NCI-H460 (cell line): ENCODE results near the gene GJA10. TPM values are rescaled to one million over a fixed set of nuclear protein-coding genes. Genes with fewer than 3 reads are reported as not detected.
"Not testable (repeated sequence)": the region's sequence is repeated elsewhere in the genome, so short reads cannot be mapped to it uniquely, and the experiment has no call there.

Source experiments
- DNase-seq: peaks from one replicate; pipeline ENCODE4 v3.0.0-alpha.2; 2016; ENCODE audit warnings: low read depth; ENCODE audit errors: extremely low read depth
- polyA plus RNA-seq: library from polyadenylated mRNA; depleted of rRNA; stranded (reverse); fragments of >200 nt; gene quantifications from 2 replicates; pipeline ENCODE4 v1.2.3, GENCODE V29; 2014; cell fraction: nucleus; rRNA removed
- total RNA-seq: library from RNA; depleted of rRNA; stranded (reverse); fragments of >200 nt; shearing (Covaris generic); gene quantifications from 2 replicates; pipeline ENCODE4 v1.2.3, GENCODE V29; 2014; rRNA removed

Gene GJA10
- not detected in 2 replicates for total RNA-seq
- polyA plus RNA-seq: not detected in 2 replicates

DNA sequence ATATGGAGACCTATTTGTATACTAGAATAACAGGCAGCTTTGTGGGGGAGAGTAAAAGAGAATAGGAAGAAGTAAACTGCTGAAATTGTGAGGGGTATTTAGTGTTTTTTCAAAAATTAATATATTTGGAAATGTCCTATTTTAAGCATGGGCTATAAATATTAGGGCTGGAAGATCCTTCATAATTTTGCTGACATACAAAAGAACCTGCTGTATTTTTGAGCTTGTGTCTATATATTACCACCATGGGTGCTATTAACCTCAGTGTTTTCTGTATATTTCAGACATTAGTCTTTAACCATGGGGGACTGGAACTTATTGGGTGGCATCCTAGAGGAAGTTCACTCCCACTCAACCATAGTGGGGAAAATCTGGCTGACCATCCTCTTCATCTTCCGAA, at the start of gene GJA10:
Gene GJA10, plus strand, starts transcription at position 301 of the 400 bp plus-strand sequence. Its CDS starts 0 bp downstream, at position 301.
- DNase-seq: no peak

DNA sequence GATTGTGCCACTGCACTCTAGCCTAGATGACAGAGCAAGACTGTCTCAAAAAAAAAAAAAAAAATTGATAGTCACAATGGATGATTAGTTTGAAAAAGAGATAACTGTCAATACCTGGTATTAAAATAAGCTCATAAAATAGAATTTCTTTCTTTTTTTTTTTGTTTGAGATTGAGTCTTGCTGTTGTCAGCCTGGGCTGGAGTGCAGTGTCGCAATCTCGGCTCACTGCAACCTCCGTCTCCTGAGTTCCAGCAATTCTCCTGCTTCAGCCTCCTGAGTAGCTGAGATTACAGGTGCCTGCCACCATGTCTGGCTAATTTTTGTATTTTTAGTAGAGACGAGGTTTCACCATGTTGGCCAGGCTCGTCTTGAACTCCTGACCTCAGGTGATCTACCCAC, 46.8 kb upstream of the GJA10 start:
- not testable (repeated sequence) for DNase-seq

DNA sequence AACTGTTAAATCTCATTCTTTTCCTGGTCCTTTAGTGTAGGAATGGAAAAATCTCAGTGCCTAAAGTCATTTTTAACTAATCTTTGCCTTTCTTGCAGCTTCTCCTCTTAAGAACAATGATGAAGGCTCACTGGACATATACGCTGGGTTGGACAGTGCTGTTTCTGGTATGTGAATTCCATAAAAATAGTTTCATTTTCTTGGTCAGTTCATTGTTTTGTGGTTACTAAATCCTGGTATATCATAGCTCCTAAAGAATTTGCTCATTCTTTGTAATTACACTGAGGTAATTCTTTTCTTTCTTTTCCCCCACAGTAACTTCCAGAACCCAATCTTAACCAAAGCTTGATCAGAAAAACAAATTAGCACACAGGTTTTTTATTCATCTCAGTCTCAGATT, 41.2 kb upstream of the GJA10 start:
- no peak for DNase-seq

DNA sequence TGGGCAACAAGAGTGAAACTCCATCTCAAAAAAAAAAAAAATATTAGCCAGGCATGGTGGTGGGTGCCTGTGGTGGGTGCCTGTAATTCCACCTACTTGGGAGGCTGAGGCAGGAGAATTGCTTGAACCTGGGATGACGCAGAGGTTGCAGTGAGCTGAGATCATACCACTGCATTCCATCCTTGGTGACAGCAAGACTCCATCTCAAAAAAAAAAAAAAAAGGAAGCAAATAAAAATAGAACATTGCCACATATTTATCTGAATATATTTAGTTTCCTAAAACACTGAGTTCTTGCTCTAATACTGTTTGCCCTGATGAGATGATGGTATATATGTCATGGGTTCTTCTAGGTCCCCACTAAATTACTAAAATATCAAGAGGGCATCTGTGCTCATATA, 36.2 kb upstream of the GJA10 start:
- DNase-seq: no peak

DNA sequence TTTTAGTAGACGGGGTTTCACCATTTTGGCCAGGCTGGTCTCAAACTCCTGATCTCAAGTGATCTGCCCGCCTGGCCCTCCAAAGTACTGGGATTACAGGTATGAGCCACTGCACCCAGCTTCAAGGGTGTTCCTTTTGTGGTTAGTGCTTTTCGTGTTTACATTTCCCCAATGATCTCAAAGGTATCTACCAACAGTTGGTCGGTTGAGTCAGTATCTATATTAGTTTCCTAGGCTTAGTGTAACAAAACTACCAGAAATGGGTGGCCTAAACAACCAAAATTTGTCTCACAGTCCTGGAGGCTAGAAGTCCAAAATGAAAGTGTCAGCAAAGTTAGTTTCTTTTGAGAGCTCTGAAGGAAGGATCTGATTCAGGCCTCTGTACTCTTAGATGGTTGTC, 34.5 kb upstream of the GJA10 start:
- DNase-seq: no peak

DNA sequence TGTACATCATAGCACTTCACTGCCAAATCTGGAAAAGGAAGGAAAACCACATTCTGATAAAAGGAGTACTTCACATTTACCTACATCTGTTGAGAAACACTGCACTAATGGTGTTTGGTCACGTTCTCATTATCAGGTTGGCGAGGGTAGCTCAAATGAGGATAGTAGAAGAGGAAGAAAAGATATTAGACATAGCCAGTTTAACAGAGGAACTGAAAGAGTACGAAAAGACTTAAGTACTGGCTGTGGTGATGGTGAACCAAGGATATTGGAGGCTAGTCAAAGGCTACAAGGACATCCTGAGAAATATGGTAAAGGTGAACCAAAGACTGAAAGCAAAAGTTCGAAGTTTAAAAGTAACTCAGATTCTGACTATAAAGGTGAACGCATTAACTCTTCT, 32.0 kb upstream of the GJA10 start:
- DNase-seq: no peak

DNA sequence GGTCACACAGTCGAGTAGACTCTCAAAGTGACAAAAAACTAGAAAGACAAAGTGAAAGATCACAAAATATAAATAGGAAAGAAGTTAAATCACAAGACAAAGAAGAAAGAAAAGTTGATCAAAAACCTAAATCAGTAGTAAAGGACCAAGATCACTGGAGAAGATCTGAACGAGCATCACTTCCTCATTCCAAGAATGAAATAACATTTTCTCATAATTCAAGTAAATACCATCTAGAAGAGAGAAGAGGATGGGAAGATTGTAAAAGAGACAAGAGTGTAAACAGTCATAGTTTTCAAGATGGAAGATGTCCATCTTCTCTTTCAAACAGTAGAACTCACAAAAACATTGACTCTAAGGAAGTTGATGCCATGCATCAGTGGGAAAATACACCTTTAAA, 31.6 kb upstream of the GJA10 start:
- DNase-seq: no peak

DNA sequence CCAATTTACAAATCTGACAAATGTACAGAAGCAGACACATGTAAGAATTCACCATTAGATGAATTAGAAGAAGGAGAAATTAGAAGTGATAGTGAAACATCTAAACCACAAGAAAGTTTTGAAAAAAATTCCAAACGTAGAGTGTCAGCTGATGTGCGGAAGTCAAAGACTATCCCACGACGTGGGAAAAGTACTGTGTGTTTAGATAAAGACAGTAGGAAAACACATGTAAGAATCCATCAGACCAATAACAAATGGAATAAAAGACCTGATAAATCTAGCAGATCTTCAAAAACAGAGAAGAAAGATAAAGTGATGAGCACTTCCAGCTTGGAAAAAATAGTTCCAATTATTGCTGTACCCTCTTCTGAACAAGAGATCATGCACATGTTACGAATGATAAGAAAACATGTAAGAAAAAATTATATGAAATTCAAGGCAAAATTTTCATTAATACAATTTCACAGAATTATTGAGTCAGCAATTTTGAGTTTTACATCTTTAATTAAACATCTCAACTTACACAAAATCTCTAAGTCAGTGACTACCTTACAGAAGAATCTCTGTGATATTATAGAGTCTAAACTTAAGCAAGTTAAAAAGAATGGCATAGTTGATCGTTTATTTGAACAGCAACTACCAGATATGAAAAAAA, 28.1 kb upstream of the GJA10 start:
- no peak for DNase-seq

DNA sequence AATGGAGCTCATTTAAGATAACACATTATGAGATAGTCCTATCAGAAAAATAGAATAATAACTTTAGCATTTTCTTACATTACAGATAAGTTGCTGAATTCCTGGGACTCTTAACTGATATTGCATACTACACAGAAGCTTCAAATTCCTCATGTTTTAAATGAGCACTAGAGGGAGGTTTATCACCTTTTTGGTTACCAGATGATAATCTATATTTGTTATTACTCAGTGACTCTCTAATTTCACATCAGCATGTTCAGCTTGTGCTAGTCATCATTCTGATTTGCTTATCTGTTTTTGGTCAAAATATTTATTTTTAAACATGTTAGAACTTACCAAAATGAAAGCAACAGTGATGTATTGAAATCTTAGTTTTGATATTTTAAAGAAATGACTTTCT, 20.5 kb upstream of the GJA10 start:
- DNase-seq: no peak

DNA sequence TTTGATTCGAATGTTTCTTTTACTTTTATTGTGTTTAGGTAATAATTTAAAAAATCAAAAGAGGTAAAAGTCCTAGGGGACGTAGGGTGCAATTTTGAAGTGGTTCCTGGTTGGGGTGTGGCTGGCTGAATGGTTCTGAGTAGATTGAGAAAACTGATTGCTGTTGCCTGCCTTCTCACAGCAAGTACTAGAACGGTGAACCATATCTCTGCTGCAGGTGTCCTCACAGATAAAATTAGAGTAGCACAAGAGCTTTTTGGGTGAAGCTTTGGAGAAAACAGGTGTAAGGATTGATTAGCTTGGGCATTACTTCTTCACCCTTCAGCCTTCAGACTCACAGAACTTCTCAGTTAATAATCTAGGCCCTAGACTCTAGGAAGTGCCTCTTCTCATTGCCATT, 19.8 kb upstream of the GJA10 start:
- DNase-seq: no peak

DNA sequence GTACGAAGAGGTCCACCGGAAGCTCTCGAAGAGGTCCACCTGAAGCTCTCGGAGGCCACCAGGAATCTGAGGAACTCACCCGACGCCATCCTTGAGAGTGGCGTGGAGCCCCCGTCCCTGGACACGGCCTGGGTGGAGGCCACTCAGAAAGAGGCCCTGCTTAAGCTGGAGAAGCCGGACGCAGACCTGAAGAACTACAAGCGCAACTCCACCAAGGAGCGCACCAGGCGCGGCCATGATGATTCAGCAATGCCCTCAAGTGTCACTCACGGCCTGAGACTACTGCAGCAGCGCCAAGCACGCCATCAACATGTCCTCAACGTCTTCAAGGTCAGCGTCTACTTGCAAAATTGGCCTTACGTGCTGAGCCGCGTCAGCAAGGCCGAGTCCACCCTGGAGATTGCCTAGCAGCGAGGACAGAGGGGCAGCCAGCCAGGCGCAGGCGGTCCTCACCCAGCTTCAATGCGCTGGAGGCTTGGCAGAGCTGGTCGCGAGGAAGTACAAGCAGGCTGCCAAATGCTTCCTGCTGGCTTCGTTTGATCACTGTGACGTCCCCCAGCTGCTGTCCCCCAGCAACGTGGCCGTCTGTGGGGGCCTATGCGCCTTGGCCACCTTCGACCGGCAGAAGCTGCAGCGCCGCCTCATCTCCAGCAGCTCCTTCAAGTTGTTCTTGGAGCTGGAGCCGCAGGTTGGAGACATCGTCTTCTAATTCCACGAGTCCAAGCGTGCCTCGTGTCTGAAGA, 7.7 kb upstream of the GJA10 start:
- no peak for DNase-seq

DNA sequence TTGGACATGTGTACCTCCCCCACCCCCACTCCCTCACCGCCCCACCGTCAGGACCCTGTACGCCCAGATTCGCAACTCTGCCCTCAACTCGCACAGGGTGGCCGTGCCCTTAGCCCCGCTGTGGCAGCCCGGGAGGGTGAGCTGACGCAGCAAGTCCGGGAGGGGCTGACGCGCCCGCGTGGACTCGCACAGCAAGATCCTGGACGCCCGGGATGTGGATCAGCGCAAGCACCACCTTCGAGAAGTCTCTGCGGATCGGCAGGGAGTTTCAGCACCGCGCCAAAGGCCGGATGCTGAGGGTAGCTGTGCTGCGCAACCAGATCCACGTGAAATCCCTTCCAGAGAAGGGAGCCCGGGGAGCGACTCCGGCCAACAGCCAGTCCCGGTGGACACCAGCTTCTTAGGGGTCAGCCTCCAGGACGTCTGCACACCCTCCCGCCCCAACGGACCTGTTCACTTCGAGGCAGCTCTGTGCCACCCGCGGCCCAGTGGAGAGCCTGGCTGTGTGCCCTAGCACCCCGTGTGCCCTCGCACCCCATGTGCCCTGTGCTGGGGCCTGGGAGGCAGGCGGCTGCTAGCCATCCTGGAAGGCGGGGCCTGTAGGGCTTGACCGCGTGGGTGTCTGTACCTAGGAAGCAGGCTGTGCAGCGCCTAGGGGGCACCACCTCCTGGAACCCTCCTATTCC, 6.7 kb upstream of the GJA10 start:
- no peak for DNase-seq

DNA sequence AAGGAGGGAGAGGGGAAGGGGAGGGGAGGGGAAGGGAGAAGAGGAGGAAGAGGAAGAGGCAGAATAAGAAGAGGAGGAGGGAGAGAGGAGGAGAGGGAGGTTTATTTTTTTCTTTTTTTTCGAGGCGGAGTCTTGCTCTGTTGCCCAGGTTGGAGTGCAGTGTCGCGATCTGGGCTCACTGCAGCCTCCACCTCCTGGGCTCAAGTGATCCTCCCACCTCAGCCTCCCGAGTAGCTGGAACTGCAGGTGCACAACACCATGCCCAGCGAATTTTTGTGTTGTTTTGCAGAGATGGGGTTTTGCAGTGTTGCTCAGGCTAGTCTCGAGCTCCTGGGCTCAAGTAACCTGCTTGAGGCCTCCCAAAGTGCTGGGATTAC, 6.1 kb upstream of the GJA10 start:
- DNase-seq: no peak

DNA sequence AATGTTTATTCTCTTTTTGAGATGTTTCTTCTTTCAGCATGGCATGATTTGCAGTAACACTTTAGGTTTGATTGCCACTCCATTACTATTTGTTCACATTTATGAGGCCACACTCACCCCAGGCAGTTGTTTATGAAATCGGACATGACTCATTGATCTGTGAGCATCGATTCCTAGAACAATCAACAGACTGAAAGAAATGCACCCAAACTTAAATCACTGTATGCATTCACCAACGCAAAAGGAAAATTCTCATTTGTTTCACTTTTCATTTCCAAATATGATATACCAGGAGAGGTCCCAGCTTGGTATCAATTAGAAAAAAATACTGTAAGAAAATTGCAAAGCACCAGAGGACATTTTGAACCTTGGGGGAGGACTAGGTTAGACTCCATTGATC, 5.4 kb upstream of the GJA10 start:
- DNase-seq: no peak

DNA sequence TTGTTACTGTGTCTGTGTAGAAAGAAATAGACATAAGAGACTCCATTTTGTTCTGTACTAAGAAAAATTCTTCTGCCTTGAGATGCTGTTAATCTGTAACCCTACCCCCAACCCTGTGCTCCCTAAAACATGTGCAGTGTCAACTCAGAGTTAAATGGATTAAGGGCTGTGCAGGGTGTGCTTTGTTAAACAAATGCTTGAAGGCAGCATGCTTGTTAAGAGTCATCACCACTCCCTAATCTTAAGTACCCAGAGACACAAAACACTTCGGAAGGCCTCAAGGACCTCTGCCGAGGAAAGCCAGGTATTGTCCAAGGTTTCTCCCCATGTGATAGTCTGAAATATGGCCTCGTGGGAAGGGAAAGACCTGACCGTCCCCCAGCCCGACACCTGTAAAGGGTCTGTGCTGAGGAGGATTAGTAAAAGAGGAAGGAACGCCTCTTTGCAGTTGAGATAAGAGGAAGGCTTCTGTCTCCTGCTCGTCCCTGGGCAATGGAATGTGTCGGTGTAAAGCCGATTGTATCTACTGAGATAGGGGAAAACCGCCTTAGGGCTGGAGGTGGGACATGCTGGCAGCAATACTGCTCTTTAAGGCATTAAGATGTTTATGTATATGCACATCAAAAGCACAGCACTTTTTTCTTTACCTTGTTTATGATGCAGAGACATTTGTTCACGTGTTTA, 3.3 kb upstream of the GJA10 start:
- DNase-seq: not testable (repeated sequence)

DNA sequence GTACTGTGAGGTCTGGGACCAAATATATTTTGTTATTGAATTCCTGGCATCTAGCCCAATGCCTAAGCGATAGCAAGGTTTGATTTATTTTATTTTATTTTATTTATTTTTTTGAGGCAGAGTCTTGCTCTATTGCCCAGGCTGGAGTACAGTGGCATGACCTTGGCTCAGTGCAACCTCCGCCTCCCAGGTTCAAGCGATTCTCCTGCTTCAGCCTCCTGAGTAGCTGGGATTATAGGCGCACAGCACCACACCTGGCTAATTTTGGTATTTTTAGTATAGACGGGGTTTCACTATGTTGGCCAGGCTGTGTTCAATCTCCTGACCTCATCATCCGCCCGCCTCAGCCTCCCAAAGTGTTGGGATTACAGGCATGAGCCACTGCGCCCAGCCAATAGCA, 1.7 kb upstream of the GJA10 start:
- DNase-seq: not testable (repeated sequence)

DNA sequence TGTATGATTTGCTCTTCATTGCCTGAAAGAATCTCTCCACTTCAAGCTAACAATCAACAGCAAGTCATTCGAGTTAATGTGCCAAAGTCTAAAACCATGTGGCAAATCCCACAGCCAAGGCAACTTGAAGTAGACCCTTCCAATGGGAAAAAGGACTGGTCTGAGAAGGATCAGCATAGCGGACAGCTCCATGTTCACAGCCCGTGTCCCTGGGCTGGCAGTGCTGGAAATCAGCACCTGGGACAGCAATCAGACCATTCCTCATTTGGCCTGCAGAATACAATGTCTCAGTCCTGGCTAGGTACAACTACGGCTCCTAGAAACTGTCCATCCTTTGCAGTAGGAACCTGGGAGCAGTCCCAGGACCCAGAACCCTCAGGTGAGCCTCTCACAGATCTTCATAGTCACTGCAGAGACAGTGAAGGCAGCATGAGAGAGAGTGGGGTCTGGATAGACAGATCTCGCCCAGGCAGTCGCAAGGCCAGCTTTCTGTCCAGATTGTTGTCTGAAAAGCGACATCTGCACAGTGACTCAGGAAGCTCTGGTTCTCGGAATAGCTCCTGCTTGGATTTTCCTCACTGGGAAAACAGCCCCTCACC, 1.1 kb downstream of the GJA10 start:
- peak; percentile 33 for DNase-seq

DNA sequence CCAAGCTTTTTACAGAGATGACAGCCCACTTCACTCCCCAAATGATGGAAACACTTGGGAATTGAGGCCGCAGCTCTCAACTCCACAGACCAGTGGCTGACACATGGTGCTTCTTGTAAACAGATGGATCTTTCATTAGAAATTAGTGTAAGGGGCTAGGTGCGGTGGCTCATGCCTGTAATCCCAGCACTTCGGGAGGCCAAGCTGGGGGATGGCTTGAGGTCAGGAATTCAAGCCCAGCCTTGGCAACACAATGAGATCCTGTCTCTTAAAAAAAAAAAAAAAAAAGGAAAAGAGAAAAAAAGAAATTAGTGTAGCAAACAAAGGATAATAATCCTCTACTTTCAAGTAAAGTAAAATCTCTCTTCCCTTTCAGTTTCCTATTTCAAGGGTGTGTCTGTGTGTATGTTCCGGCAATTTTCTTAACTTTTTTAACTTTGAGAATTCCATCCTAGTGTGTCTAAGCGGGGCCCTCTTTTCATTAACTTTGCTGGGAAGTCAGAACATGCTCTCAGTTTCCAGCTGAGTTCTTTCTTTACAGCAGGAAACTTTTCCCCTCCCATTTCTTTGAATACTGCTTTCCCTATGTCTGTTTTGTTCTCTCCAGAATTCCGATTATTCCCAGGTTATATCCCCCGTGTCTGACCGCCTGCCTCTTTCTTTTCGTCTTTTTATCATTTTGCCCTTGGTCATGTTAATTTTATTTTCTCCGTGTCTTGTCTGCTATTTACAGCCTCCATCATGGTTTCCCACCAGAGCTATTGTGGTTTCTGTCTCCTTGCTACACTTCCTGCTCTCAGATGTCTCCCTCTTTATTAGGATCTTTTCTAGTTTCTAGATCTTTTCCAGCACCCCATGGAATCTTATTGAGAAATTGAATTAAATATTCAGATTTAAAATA, 16.0 kb downstream of the GJA10 start:
- not testable (repeated sequence) for DNase-seq

DNA sequence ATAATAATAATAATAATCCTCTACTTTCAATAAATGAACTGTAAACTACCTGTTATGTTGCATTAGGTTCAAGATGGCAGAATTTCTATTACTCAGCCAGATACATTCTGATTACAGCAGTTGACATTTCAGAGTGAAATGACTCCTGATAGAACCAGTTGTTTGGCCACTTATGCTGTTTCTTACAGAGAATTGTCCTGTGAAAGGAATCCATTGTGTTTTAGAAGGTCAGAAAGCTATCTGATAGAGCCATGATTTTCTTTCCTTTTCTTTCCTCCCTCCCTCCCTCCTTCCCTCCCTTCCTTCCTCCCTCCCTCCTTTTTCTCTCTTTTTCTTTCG, 16.6 kb downstream of the GJA10 start:
- DNase-seq: no peak
